ENCODE results near the gene TRIM62.
"Not testable (repeated sequence)": the region's sequence is repeated elsewhere in the genome, so short reads cannot be mapped to it uniquely, and the experiment has no call there.

The TRIM62 gene

DNA sequence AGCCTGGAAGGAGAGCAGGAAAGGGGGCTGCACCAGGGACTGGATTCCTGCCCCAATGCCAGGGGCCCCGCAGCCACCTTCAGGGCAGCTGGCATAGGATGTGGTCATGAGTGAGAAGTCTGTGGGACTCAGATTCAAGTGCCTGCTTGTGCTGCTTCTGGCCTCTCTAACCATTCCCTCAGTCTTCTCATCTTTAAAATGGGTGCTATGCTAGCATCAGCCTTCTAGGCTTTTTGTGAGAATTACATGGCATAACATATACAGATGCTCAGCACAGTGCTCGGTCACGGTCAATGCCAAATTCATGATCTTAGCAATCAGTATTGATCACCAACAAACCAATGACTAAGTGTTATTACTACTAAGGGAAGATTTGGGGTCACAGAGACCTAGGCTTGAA is 23.5 kb downstream of the TRIM62 start:
- no peak for DNase-seq

DNA sequence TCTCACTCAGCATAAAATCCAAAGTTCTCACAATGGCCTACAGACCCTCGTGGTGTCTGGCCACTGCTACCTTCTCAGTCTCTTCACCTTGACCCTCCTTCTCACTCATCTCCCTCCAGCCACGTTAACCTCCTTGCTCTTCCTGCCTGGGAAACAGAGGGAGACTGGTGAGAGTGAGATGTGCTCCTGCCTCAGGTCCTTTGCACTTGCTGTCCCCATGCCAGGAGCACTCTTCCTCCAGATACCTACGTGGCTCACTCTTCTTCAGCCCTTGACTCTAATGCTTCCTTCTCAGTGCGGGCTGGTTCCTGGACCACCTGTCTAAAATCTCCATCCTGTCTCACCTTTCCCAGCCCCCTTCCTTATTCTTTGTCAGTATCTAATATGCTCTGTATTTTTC is 24.7 kb downstream of the TRIM62 start:
- DNase-seq, result no peak

DNA sequence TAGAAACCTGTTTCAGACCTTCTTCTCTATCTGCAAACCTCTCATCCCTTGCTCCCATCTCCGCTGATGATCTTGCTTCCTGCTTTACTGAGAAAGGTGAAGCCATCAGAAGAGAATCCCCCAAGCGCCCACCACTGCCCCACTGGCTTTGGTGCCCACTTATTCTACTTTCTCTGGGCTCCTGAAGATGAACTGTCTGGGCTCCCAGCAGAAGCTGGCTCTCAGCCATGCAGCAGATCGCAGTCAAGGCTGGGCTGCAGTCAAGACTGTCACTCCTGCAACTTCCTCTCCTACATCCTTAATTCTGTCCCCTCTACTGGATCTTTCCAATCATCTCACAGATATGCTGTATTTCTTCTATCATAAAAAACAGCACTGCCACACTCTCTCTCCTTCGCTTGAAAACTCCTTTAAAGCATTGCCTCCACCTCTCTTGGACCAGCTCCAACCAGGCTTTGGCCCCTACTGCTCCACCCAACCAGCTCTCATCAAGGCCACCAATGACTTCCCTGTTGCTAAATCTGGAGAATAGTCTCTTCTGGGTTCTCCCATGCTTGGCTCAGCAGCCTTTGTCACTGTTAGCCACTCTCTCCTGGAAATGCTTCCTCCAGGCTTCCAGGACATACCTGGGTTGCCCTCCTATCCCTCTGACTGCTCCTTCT is 25.8 kb downstream of the TRIM62 start:
- no peak for DNase-seq

DNA sequence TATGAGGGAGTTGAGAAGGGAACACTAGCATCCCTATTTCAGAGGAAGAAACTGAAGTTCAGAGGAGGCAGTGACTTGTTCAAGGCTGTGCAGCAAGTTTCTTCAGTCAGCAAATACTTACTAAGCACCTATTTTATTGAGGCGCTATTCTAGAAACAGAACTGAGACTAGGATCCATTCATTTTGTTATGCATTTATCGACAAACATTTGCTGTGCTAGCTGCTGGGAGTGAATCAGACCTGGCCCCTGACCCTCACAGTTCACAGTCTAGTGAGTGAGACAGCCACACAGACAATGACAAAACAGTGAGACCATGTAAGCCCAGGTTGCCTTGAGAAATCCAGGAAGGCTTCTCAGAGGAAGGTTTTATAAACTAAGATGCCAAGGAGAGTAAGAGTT is 28.2 kb downstream of the TRIM62 start:
- no peak for DNase-seq

DNA sequence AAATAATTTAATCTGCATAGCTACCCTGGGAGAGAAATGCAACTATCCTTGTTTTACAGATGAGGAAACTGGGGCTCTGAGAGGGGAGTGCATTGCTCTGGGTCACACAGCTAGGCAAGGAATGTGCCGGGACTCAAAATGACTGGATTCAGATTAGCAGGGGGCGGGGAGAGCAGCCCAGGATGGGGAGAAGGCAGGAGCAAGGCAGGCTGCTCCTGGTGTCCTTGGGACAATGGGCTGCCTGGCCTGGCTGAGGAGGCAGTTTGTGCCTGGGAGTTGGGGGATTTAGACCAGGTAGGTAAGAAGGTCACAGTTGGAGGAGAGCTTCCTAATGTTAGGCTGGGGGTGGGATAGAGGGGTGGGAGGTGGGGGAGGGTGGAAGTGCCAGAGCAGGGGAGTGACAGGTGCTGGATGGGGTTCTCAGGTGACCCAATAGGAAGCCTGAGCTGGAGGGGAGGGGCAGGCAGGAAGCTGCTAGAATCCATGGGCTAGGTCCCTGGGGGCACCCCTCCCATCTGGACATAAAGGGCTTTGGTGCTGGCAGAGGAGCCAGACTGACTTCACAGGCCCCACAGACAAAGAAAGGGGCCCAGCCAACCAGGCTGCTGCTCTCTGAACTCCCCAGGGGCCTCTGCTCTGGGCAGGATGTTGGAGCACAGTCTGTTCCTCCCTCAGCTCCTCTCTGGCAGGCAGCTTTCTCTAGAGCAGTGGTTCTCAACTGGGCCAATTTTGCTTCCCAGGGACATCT is 29.0 kb downstream of the TRIM62 start:
- no peak for DNase-seq

DNA sequence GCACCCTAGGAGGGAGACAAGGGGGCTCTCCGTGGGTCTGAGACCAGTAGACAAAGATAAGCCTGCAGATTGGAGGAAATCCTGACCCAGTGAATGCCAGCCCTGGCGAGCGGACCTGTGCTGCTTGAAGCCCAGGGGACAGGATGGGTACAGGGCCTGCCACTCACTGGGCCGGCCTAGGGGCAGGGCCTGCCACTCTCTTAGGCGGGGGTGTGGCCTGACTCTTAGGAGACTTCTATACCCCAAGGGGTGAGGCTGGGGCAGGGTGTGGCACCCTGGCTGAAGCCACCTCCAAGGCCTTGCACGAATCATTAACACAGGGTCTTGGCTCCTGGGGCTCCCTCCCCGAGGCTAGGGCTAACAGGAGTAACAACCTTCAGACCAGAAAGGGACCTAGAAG is 30.7 kb downstream of the TRIM62 start:
- no peak for DNase-seq

DNA sequence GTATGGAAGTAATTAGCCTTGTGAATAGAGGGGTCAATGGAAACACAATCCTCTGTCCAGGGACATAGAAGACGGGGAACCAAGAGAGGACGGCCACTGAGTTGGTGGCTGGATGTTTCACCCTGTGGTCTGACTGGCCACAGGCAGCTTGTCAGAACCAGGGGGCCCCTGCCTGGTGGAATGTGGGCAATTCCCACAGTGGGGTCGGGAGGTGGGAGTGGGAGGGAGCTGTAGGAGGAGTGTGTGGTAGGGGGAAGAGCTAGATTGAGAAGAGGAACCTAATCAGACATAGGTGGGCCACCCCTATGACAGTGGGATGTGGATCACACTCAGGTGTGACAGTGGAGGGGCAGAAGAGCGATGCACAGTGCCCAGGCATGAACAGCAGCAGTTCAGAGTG is 31.3 kb downstream of the TRIM62 start:
- DNase-seq, result no peak

DNA sequence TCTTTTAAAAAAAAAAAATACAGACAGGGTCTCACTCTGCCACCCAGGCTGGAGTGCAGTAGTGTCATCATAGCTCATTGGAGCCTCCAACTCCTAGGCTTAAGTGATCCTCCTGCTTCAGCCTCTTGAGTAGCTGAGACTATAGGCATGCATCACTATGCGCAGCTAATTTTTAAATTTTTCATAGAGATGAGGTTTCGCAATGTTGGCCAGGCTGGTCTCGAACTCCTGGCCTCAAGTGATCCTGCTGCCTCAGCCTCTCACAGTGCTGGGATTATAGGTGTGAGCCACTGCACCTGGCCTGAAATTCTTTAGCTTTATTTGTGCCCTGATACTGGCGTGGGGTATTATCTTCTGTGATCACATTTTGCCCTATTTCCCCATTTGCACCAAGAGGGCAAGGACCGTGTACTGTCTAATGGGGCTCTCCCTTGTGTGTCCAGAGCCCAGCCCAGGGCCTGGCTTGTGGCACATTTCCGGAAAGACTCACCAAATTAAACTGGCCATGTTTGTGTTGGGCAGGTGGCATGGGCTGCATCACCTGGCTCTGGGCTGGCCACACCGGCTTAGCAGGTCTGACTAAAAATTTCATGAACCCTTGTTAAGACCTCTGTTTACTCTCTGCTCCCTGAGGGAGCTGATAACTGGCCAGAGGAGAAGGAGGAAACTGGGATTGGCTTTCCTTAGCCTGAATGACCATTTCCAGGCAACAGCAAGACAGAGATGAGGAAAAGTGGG is 32.2 kb downstream of the TRIM62 start:
- DNase-seq, result no peak

DNA sequence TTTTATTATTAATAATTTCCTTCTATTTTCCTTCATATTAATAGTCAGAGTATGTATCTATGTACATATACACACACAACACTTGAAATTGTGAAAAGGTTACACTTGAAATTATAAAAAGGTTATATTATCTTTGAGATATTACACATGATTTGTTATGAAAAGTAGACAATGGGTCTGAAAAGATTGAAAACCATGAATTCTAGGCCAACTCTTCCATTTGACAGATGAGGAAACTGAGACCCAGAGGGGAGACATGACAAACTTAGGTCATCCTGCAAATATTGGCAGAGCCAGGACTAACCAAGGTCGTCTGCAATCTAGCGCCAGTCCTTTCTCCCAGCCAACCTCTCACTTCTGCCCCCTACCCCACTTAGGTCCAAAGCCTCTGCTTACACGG is 33.2 kb downstream of the TRIM62 start:
- DNase-seq, result no peak

DNA sequence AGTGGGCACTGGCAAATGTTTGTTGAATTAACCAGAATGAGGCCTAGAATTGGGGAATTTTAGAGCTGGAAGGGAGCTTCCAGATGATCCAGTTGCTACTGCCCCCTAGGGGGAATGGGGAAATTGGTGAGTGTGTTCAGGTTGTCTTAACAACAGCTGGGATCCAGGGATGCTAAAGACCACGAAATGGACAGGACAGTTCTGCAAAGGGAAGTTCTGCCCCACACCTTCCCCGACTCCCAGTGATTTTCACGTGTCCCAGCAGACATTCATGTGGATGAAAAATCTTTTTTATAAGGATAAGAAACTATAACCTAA is 33.9 kb downstream of the TRIM62 start:
- no peak for DNase-seq

DNA sequence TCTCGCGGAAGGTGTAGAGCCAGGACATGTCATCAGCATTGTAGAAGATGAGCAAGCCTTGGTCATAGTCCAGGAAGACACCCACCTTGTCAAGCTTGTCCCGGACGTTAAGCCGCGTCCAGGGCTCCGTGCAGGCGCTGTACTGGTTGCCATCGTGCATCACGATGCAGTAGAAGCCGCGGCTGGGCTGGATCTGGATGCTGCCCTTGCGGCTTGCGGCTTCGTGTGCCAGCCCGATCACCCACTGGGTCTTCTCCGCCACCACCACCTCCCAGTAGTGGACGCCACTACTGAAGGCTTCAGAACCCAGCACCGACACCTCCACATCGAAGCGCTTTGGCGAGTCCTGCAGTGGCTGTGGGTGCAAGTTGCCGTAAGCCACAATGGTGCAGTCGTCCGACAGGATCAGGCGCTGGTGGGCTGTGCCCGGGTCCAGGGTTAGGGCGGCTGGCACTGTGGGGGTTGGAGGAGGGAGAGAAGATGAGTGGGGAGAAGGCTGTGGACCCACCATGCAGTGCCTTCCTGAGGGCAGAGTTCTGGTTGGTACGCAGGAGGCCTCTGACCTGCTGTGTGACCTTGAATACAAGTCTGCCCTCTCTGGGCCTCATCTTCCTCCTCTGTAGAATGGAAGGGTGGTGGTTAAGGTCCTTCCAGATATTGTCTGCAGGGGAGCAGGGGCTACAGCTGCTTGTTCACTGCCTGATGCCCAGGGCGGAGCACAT is 34.4 kb downstream of the TRIM62 start:
- DNase-seq, result no peak

DNA sequence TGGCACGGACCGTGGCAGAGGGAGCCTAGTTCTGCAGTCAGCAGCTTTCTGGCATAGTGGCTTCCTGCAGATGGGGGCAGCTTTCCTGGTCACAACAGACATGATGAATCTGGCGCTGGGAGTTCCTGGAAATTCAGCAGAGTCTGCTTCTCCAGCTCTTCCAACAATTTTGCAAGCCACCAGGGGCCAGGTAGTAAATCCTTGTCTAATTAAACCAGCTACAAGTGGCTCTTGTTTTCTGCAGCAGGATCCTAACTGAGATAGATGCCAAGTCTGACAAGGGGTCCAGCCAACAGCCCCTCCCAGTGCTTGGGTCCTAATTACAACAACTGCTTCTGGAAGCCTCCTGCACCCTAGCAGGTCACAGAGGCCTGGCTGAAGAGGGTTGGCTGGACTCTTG is 35.8 kb downstream of the TRIM62 start:
- DNase-seq, result no peak

DNA sequence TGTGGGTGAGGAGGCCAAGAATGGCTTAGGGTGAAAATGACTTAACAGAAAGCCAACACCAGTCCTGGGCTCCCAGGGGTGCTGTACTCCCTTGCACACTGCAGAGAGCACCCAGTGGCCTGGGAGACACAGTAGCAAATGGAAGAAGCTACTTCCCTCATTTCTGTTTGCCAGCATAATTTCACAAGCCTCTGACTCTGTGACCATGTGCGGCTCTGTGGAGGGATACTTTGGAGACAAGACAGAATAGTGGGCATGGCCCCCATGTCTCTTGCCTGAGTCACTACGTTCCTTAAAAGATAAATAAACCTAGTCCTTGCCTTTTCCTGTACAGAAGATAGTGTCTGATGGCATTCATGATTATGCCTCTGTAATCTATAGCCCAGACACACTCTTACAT is 38.1 kb downstream of the TRIM62 start:
- DNase-seq, result no peak

DNA sequence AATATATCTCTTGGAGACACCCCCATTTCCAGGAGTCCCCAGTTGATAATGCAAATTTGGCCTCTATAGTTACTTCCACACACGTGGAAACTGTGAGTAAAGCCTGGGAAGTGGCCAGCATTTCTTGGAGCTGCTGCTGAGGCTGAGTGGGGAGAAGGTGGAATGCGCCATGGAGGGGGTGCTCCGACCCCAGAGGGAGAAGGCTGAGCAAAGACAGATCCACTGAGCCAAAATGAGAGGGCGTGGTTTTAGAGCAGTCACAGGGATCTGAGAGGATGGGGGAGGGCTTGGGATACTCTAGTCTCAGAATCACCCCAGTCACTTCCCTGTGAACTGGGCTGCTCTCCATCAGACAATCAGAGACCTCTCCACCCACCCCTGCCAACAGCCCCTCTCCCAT is 38.7 kb downstream of the TRIM62 start:
- DNase-seq, result no peak

DNA sequence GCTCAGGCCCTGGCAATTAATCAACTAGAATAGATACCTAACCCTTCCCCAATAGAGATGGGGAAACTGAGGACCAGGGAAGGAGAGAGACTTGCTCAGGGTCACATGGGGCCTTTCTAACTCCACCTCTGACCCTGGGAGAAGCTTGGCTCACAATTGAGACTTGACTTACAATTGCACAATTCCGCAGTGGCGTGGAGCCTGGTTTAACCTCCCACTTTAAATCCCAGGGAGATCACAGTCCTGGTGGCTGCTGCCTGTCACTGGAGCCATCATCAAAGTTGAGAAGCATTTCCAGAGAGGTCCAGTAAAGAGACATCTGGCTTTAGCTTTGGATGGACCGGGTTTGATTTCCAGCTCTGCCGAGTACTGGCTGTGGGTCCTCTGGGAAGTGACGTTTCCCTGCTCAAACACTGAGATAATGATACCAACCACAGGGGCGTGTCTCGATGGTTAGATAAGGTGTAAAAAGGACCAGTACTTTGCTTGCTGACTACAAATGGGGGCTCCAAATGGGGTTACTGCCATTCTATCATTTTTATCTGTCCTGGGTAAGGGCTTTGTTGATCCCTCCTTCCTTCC is 39.3 kb downstream of the TRIM62 start:
- no peak for DNase-seq

DNA sequence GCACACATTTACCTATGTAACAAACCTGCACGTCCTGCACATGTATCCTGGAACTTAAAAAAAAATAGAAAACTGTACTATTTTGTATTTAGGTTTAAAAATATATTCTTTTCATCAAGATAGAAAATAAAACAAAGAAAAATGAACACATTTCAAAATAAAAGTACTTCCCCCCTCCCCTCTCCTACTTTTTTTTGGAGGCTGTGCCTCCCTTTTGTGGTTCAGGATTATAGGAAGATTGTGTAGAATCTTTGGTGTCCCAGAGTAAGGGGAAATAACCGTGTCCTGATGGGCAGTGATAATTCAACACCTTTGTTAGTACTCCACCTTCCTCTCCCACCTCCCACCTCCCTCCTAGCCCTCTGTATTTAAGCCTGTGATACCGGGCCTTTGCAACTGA is 40.1 kb downstream of the TRIM62 start:
- no peak for DNase-seq

DNA sequence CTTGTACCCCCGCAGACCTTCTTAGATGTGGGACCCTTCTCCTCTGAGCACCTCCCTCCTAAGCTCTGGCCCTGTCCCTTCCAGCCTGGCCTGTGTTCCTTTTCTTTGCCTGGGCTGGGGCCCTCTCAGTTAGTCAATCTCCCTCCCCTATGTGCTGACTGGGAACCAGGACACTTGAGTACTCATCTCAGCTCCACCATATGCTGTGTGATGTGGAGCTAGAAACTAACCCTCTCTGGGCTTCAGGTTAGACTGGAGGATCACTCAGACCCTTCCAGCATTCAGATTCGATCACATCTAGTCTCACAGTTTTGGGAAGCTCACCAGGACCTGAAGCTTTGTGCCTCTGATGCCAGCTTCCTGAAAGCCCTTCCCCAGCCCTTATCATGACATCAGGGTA is 40.6 kb downstream of the TRIM62 start:
- no peak for DNase-seq

DNA sequence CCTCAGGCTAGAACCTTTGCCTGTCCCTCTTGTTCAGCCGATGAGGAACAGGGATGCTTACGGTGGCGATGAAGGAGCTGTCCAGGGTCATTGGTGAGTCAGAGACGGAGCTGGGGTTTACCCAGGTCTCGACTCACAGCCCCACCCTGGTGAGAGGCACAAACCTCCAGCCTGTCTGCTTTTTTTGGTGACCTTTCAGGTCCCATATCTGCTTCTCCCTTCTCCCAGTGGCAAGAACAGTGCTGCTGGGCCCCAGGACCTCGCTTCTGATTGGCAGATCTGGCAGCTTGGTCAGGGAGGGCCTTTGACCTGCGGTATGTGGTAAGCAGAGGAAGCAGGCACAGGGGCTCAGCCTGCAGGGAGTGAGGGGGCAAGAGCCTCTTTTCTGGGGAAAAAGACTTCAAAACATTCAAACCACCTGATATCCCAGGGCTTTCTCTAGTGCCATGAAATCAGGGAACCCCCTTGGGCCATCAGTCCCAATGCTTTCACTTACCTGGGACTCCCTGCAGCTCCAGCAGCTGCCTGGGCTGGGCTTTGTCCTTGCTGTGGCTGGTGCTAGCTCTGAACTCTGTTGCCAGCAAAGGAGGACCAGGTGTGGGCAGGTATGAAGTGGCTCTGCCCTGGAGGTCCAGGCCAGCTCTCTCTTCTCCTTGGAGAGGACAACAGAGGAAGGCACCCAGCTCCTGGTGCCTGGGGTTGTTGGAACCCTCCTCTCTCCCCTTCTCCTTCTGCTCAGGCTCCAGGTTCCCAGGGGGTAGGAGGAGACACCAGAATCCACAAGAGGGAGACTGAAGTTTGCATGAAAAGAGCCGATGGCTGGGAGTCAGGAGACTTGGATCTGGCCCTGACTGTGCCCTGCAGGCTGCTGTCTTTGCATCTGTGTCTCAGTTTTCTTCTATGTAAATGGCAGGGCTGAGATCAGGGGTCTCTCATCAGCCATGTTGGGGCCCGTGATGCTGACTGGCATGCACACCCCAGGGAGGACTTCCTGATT is 41.4 kb downstream of the TRIM62 start:
- DNase-seq, result no peak

DNA sequence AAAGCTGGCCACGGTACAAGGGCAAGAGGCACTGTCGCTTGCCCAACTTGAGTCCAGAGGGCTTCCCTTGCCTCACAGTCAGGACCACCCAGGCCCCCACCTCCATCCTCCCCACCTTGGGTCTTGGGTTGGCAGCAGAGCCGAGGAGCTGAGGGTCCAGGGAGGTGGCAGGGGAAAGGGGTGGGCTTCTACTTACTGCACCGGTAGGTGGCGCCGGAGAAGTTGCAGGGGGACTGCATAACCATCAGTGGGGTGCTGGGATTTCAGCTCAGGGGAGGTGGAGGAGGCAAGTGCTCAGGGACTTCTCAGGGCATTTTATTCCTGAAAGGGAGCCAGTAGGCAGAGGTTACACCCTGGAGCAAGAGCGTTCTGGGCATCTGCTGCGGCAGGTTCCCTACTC is 44.0 kb downstream of the TRIM62 start:
- no peak for DNase-seq

DNA sequence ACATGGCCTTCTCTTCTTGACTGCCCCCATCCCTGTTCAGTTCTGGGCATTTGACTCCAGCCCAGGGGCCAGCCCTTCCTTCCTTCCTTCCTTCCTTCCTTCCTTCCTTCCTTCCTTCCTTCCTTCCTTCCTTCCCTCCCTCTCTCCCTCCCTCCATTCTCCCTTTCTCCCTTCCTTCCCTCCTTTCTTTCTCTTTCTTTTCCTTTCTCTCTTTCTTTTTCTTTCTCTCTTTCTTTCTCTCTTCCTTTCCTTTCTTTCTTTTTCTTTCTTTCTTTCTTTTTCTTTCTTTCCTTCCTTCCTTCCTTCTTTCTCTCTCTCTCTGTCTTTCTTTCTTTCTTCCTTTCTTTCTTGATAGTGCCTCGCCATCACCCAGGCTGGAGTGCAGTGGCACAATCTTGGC is 45.8 kb downstream of the TRIM62 start:
- DNase-seq, result not testable (repeated sequence)

DNA sequence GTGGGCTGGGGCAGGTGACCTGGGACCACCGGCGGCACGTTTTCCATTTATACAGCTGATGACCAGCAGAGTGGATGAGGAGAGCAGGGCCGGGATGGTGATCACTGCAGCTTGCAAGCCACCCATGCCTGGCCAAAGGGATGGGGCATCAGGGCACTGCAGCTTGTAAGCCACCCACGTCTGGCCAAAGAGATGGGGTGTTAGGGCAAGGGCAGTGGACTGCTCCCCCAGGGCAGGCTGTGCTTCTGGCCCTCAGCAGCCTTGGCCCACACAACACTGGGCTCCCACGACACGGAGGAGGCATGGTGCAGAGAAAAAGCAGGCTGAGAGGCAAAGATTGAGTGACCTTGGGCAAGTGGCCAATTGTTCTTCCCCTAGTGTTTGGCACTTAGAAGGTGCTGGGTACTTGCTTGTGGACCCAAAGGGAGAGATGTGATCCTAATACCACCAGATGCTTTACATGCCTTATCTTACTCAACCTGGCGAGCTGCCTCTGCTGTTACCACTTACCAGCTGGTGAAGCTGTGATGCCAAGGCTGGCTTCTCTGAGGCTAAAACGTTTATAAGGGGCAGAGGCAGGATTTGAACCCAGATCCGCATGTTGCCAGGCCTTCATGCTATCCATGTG is 48.3 kb downstream of the TRIM62 start:
- no peak for DNase-seq

DNA sequence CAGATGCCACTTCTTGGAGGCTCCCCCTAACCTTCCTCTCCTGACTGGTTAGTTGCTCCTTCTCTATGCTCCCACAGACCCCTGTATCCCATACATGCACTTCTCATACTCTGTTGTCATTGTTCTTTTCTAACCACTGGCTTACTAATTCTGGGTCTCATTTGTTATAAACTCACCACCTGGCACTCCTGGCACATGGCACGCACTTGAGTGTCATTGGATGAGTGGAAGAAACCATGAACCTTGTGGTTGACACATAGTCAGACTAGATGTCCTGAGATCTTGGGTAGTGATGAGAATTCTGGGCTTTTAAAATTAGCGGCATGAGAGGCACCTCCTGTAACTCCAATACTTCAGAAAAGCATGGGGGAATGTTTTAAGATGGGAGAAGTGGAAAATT is 49.3 kb downstream of the TRIM62 start:
- no peak for DNase-seq
